KMS-11 (cell line): ENCODE results near the gene ADM5.

Experiments
- H2AFZ ChIP-seq: fragments of 200-600 bp; sonication (generic); 2 replicates; pipeline ENCODE4 v1.6.1; 2016; ENCODE audit warnings: antibody characterized with exemption, mixed run types, low read depth
- H3K27ac ChIP-seq: fragments of 200-600 bp; sonication (generic); 2 replicates; pipeline ENCODE4 v1.6.1; 2016; ENCODE audit warnings: mild to moderate bottlenecking, mixed run types
- H3K27me3 ChIP-seq: fragments of 200-600 bp; sonication (generic); 2 replicates; pipeline ENCODE4 v1.6.1; 2017; ENCODE audit warnings: mild to moderate bottlenecking, low read depth, mixed run types, moderate library complexity; ENCODE audit not compliant: insufficient read depth
- H3K36me3 ChIP-seq: fragments of 200-600 bp; sonication (generic); 2 replicates; pipeline ENCODE4 v1.6.1; 2017; ENCODE audit warnings: mild to moderate bottlenecking, mixed run types; ENCODE audit not compliant: insufficient read depth
- H3K4me1 ChIP-seq: fragments of 200-600 bp; sonication (generic); 2 replicates; pipeline ENCODE4 v1.6.1; 2016; ENCODE audit warnings: mild to moderate bottlenecking, low read depth, mixed run types; ENCODE audit not compliant: poor library complexity, severe bottlenecking
- H3K4me2 ChIP-seq: fragments of 200-600 bp; sonication (generic); 2 replicates; pipeline ENCODE4 v1.7.0; 2016; ENCODE audit warnings: mild to moderate bottlenecking, mixed run types
- H3K4me3 ChIP-seq: fragments of 200-600 bp; sonication (generic); IDR thresholded peaks from 2 replicates; pipeline ENCODE4 v1.6.1; 2017; ENCODE audit warnings: low read depth, low read length, mixed read lengths; ENCODE audit not compliant: insufficient read depth
- H3K79me2 ChIP-seq: fragments of 200-600 bp; sonication (generic); 2 replicates; pipeline ENCODE4 v1.6.1; 2016; ENCODE audit warnings: low read depth, mixed run types; ENCODE audit not compliant: insufficient read depth
- H3K9ac ChIP-seq: fragments of 200-600 bp; sonication (generic); 2 replicates; pipeline ENCODE4 v1.6.1; 2016; ENCODE audit warnings: mild to moderate bottlenecking, mixed run types
- H4K20me1 ChIP-seq: fragments of 200-600 bp; sonication (generic); 2 replicates; pipeline ENCODE4 v1.6.1; 2016; ENCODE audit warnings: mild to moderate bottlenecking, mixed run types; ENCODE audit not compliant: insufficient read depth
- CTCF ChIP-seq: fragments of 200-600 bp; sonication (generic); conservative IDR thresholded peaks from 2 replicates; pipeline ENCODE4 v1.6.1; 2017; ENCODE audit warnings: low read depth, mild to moderate bottlenecking, antibody characterized with exemption, low read length, moderate library complexity, mixed read lengths

The ADM5 gene

GRCh38 chr19:49684251-49684982, 5.0 kb upstream of the ADM5 start:
- H3K9ac ChIP-seq: no peak overlapping the region
- H3K4me2 ChIP-seq: no peak overlapping the region
- TF ChIP-seq CTCF: peak; percentile 39
- H3K27me3 ChIP-seq: no peaks in the 10 kb centered on the region
- peaks cover 23% of the 10 kb centered on the region for H3K4me1 ChIP-seq
- peaks cover 10% of the 10 kb centered on the region; the same call in 1 of the 2 replicates for H4K20me1 ChIP-seq
- H3K4me3 ChIP-seq: no peak overlapping the region
- no peak overlapping the region for H2AFZ ChIP-seq
- H3K27ac ChIP-seq: no peak overlapping the region
- peaks cover 38% of the 10 kb centered on the region for H3K79me2 ChIP-seq
- H3K36me3 ChIP-seq: peaks cover 9% of the 10 kb centered on the region; the same call in 1 of the 2 replicates

- no peak for TF ChIP-seq CTCF
- Histone ChIP-seq H2AFZ (no peak overlapping the region), H3K79me2 (peaks cover 31% of the 10 kb centered on the region), H3K4me2 (no peak overlapping the region), H3K9ac (no peak overlapping the region), H3K27me3 (no peaks in the 10 kb centered on the region), H3K4me3 (no peak overlapping the region), H4K20me1 (peaks cover 10% of the 10 kb centered on the region; the same call in 1 of the 2 replicates), H3K36me3 (peaks cover 9% of the 10 kb centered on the region; the same call in 1 of the 2 replicates), H3K27ac (no peak overlapping the region), H3K4me1 (peaks cover 17% of the 10 kb centered on the region)
Observed at GRCh38 chr19:49684983-49685553, 4.3 kb upstream of the ADM5 start.

- peaks cover 8% of the 10 kb centered on the region for H3K4me1 ChIP-seq
- no peaks in the 10 kb centered on the region for H3K27me3 ChIP-seq
- no peak for TF ChIP-seq CTCF
- H3K9ac ChIP-seq: no peak overlapping the region
- no peak overlapping the region for H3K4me2 ChIP-seq
- H3K4me3 ChIP-seq: no peak overlapping the region
- H3K27ac ChIP-seq: no peak overlapping the region
- peaks cover 23% of the 10 kb centered on the region for H3K79me2 ChIP-seq
- peaks cover 6% of the 10 kb centered on the region; the same call in 1 of the 2 replicates for H4K20me1 ChIP-seq
- H2AFZ ChIP-seq: no peak overlapping the region
- H3K36me3 ChIP-seq: peaks cover 9% of the 10 kb centered on the region; the same call in 1 of the 2 replicates
Observed at GRCh38 chr19:49685845-49686332, 3.5 kb upstream of the ADM5 start.

GRCh38 chr19:49686503-49687088, 2.8 kb upstream of the ADM5 start:
- no peak overlapping the region for H3K4me2 ChIP-seq
- TF ChIP-seq CTCF: no peak
- H3K36me3 ChIP-seq: peaks cover 9% of the 10 kb centered on the region; the same call in 1 of the 2 replicates
- peaks cover 16% of the 10 kb centered on the region; the same call in 1 of the 2 replicates for H3K79me2 ChIP-seq
- H3K27ac ChIP-seq: no peak overlapping the region
- peaks cover 4% of the 10 kb centered on the region for H3K4me1 ChIP-seq
- H3K4me3 ChIP-seq: no peak overlapping the region
- H2AFZ ChIP-seq: no peak overlapping the region
- no peak overlapping the region for H3K9ac ChIP-seq
- H3K27me3 ChIP-seq: no peaks in the 10 kb centered on the region
- H4K20me1 ChIP-seq: no peaks in the 10 kb centered on the region
